GM12801 (cell line): ENCODE measurements around the gene LAMB3.

Experiments used
- TF ChIP-seq, protein P1 (sequence below): IDR thresholded peaks from one replicate; pipeline ENCODE4 v1.5.1; 2011; ENCODE audit warnings: control low read depth; ENCODE audit not compliant: insufficient read length; ENCODE audit errors: extremely low read depth

Gene LAMB3

DNA sequence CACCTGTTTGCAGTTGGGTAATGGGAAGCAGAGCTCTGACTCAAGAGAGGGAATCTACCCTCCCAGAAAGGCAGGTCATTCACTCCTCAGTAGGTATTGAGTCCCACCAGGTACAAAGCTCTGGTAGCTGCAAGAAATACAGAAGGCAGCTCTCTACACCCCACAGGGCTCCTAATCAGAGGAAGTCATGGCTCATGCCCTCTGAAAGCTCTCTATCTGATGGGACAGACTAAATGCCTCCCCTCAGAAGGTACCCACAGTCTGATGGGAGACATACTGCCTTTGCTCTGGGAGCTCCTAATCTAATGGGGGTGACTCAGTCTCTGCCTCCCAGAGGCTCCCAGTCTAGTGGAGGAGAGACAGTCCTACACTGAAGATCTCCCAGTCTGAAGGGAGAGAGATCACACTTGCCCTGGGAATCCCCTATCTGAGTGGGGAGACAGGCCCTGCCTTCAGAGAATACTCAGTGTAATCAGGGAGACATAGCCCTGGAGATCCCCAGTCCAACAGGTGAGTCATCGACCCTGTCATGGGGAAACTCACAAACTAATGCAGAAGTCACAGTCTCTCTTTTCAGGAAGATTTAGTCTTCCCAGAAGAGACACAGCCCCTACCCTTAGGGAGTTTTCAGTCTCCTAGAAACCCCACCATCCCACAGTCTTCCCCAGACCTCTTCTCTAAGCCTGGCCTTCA, 45.0 kb downstream of the LAMB3 start:
- TF ChIP-seq, protein P1, sequence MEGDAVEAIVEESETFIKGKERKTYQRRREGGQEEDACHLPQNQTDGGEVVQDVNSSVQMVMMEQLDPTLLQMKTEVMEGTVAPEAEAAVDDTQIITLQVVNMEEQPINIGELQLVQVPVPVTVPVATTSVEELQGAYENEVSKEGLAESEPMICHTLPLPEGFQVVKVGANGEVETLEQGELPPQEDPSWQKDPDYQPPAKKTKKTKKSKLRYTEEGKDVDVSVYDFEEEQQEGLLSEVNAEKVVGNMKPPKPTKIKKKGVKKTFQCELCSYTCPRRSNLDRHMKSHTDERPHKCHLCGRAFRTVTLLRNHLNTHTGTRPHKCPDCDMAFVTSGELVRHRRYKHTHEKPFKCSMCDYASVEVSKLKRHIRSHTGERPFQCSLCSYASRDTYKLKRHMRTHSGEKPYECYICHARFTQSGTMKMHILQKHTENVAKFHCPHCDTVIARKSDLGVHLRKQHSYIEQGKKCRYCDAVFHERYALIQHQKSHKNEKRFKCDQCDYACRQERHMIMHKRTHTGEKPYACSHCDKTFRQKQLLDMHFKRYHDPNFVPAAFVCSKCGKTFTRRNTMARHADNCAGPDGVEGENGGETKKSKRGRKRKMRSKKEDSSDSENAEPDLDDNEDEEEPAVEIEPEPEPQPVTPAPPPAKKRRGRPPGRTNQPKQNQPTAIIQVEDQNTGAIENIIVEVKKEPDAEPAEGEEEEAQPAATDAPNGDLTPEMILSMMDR, result no peak

DNA sequence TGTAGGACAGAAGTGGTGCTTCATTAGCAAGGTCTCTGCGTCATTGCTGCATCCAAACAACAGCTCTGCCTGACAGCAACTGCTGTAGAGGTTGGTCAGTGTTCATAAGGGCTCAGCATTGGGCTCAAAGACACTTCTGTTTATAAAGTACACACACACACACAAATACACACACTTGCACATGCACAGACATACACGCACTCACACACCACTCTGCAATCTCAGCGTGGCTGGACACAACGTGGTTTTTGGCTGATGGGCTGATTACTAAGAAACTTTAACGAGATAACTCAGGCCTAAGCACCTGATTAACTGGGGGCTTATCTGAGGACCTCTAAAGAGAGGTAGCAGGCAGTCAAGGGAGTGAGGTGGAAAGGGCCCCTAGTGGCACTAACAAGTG, 48.3 kb downstream of the LAMB3 start:
- TF ChIP-seq, protein P1, result no peak

DNA sequence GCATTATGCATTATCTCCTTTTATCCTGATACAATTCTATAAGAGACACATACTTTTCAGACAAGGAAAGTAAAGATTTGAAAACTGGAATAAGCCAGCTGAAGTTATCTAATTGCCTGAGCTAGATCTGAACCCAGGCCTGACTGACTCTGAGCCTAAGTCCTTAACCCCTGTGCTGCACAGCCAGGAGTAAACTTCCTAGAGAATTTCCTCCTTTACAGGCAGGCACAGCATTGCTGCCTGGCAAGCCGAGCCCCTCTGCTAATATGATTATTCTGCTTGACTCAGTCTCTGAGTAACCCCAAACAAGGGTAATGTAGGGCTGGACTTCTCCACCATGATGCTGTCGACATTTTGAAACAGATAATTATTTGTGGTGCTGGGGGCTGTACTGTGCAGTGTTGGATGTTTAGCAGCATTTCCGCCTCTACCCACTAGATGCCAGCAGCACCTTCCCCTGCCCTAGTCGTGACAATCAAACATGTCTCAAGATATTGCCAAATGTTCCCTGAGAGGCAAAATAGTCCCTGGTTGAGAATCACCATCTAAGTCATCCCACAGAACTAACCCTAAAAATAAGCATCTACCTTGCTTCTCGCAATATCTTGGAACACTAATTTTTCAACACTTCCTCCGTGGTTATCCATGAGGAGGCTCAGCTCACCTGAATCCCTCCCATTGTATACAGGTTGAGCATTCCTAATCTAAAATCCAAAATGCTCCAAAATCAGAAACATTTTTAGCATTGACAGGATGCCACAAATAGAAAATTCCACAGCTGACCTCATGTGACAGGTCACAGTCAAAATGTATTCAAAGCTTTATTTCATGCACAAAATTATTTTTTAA, 50.2 kb downstream of the LAMB3 start:
- TF ChIP-seq, protein P1, result no peak

DNA sequence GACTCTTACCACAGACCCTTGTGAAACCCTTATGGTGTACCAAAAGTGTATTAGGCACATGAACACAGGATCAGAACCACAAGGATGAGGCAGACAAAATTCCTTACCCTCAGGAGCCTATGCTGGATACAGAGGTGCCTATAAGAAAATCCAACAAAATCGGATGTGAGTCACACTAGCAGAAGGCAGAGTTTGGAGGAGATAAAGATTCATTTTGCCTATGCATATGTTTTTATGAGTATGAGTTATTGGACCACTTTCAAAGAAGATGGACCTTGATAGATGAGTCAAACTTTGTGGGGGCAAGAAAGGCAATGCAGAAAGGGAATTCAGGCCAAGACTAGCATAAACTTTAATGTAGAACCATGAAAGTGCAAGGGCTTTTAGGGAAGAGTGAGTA, 51.7 kb downstream of the LAMB3 start:
- TF ChIP-seq, protein P1, result no peak

DNA sequence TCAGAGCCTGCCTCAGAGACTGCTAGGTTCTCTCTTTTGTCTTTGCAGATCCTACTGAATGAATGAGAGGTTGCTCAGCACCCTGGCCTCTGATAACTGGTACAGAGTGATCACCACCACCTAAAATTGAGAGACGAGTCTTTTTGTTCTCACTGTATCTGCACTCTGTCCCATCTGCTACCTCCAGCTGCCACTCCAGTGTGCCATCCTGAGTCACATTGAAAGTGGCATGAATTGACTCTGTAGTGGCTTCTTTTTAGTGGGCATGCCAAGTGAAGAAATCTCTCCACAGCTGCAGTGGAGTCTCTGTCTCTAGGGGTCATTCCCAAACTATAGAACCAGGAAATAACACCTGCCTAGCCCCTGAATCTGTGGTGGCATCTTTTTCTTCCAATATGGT, 54.0 kb downstream of the LAMB3 start:
- TF ChIP-seq, protein P1, result no peak

DNA sequence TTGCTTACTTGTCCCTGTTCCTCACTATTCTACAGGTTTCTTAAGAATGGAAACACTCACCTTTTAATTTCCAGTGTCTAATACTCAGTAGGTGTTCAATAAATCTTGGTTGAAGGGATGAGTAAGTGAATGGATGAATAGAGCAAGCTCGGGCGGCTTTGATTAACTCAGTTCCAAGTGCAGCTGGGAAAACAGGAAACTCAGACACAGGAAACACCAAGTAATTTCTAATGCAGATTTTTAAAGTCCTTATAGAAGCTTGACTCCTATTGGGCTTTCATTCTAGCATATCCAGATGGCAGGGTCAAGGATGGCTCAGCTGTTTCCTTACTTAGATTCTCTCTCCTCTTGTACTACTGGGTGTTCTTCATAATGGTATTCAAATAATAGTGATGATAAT, 54.7 kb downstream of the LAMB3 start:
- TF ChIP-seq, protein P1, result no peak

DNA sequence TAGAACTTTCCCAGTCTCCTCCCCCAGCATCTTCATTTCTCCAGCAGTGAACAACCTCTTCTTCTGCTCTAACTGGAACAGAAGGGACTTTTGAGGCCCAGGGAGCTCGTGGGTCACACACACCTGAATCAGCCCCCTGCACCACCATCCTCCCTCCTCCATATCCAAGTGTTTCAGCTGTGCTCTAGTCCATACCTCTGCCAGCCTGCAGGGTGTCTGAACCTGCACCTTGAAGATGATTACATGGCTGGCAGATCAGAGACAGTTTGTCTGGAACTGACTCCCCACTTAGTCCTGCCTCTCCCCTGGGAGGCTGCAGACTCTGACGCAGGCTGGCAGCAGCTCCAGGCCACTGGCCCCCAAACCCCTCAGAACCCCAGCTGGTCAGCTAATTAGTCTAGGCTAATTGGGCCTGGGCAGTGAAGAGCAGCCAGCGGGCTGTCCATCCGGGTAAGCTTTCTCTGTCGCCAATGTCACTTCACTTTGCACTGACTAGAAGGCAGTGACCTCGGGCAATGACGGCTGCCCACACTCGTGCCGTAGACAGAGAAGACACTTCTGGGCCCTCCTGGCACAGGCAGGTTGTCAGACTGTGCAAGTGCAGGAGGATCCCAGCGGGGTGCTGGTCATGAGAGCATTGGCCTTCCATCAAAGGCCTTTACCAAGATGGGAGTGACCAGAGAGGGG, 56.5 kb downstream of the LAMB3 start:
- TF ChIP-seq, protein P1, result no peak
